Stimulated activated memory B cell treated with anti-CD40 and anti-IgM and Interleukin-4, amounts not matched to agents 10 μg/mL and 1 μg/mL and 100 μg/mL, for 72 hours (primary cell): ENCODE measurements around the gene SETD9.

Experiments
- ATAC-seq: fragments of 150-1000 bp; cut with Tn5 transposase; 2 replicates; pipeline ENCODE4 v1.10.0; 2021
- H3K27ac Mint-ChIP-seq: one replicate; pipeline ENCODE4 v1.8.0; 2022; ENCODE audit warnings: mild to moderate bottlenecking, mixed read lengths
- H3K27me3 Mint-ChIP-seq: one replicate; pipeline ENCODE4 v1.8.0; 2022; ENCODE audit warnings: mixed read lengths
- H3K36me3 Mint-ChIP-seq: one replicate; pipeline ENCODE4 v1.8.0; 2022; ENCODE audit warnings: mixed read lengths
- H3K4me1 Mint-ChIP-seq: one replicate; pipeline ENCODE4 v1.8.0; 2022; ENCODE audit warnings: mixed read lengths
- H3K4me3 Mint-ChIP-seq: one replicate; pipeline ENCODE4 v1.8.0; 2022; ENCODE audit warnings: mild to moderate bottlenecking, moderate library complexity, mixed read lengths
- H3K9me3 Mint-ChIP-seq: one replicate; pipeline ENCODE4 v1.8.0; 2022; ENCODE audit warnings: mixed read lengths

SETD9 gene

GRCh38 chr5:56913766-56914165 lies 4.4 kb downstream of the SETD9 start:
- H3K27ac Mint-ChIP-seq: no peak overlapping the region
- H3K27me3 Mint-ChIP-seq: no peaks in the 10 kb centered on the region
- H3K4me3 Mint-ChIP-seq: no peak overlapping the region
- ATAC-seq: no peak
- H3K36me3 Mint-ChIP-seq: peaks cover 7% of the 10 kb centered on the region
- peaks cover 17% of the 10 kb centered on the region for H3K4me1 Mint-ChIP-seq
- H3K9me3 Mint-ChIP-seq: no peaks in the 10 kb centered on the region

- H3K36me3 Mint-ChIP-seq: peaks cover 7% of the 10 kb centered on the region
- H3K4me3 Mint-ChIP-seq: no peak overlapping the region
- H3K9me3 Mint-ChIP-seq: no peaks in the 10 kb centered on the region
- H3K4me1 Mint-ChIP-seq: peaks cover 13% of the 10 kb centered on the region
- no peak for ATAC-seq
- H3K27ac Mint-ChIP-seq: no peak overlapping the region
- H3K27me3 Mint-ChIP-seq: no peaks in the 10 kb centered on the region
Measured at GRCh38 chr5:56914678-56915077, 5.3 kb downstream of the SETD9 start.

- no peaks in the 10 kb centered on the region for H3K9me3 Mint-ChIP-seq
- H3K27me3 Mint-ChIP-seq: no peaks in the 10 kb centered on the region
- ATAC-seq: no peak
- no peak overlapping the region for H3K27ac Mint-ChIP-seq
- H3K4me1 Mint-ChIP-seq: no peaks in the 10 kb centered on the region
- no peak overlapping the region for H3K4me3 Mint-ChIP-seq
- H3K36me3 Mint-ChIP-seq: peaks cover 11% of the 10 kb centered on the region
Measured at GRCh38 chr5:56917534-56917933, 8.1 kb downstream of the SETD9 start.

GRCh38 chr5:56918054-56918453 lies 8.7 kb downstream of the SETD9 start:
- H3K27me3 Mint-ChIP-seq: no peaks in the 10 kb centered on the region
- H3K27ac Mint-ChIP-seq: no peak overlapping the region
- H3K36me3 Mint-ChIP-seq: peaks cover 16% of the 10 kb centered on the region
- no peaks in the 10 kb centered on the region for H3K4me1 Mint-ChIP-seq
- H3K4me3 Mint-ChIP-seq: no peak overlapping the region
- no peak for ATAC-seq
- H3K9me3 Mint-ChIP-seq: no peaks in the 10 kb centered on the region

DNA sequence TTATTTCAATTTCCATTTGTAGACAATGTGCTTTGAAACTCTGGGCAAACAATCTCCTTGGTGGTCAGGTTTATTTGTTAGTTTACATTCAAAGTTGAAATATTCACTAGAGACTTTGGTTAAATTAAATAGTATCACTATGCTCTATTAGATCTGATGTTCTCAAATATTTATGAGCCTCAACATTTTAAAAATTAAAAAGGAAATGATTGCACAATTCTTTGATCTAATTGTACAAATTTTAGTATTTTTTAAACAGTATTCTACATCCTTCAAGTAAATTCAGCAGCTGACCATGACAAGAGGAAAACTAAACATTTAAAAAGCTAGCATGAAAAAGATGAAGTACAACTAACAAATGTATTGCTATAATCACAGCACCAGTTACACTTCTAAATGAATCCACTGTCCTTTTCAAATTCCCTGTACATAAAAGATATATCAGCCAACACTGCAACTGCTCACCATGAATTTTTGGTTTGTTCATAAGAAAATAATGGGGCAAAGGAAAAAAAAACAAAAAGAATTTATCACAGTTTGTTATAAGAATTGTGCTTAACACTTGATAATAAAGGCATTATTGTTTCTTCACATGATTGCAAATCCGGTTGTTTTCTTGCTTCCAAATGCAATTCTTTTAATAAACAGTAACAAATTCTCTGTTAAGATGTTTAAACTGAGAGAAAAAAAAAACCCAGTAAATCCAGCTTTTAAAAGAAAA lies 10.7 kb downstream of the SETD9 start:
- no peak overlapping the region for H3K27ac Mint-ChIP-seq
- H3K36me3 Mint-ChIP-seq: peaks cover 25% of the 10 kb centered on the region
- H3K9me3 Mint-ChIP-seq: no peaks in the 10 kb centered on the region
- no peaks in the 10 kb centered on the region for H3K27me3 Mint-ChIP-seq
- no peaks in the 10 kb centered on the region for H3K4me1 Mint-ChIP-seq
- no peak overlapping the region for H3K4me3 Mint-ChIP-seq
- ATAC-seq: no peak

- H3K36me3 Mint-ChIP-seq: peaks cover 44% of the 10 kb centered on the region
- no peak for ATAC-seq
- no peaks in the 10 kb centered on the region for H3K27me3 Mint-ChIP-seq
- H3K9me3 Mint-ChIP-seq: no peaks in the 10 kb centered on the region
- H3K4me3 Mint-ChIP-seq: no peak overlapping the region
- no peak overlapping the region for H3K27ac Mint-ChIP-seq
- no peaks in the 10 kb centered on the region for H3K4me1 Mint-ChIP-seq
Measured at GRCh38 chr5:56922922-56923321, 13.5 kb downstream of the SETD9 start.

DNA sequence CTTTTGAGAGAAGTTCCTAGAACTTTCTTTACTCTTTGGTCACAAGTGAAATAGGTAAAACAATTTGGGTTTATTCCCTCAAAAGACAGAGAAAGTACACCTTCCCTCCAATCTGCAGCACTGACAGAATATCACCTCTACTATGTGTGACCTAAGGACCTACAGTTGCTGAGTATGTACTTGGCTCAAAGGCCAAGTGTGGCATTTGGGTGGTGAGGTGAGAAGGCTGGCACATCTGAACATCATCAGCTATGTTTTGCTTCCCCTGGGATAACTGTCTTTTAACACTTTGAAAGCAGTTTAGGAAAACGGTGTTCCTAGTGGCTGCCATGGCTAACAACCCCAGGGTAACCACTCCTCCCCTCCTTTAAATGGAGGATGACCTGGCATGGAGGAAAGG lies 24.9 kb downstream of the SETD9 start:
- Mint-ChIP-seq H3K36me3 (peaks cover 49% of the 10 kb centered on the region), H3K4me3 (no peak overlapping the region), H3K9me3 (no peaks in the 10 kb centered on the region), H3K27ac (no peak overlapping the region), H3K27me3 (no peaks in the 10 kb centered on the region), H3K4me1 (no peaks in the 10 kb centered on the region)
- ATAC-seq: no peak

GRCh38 chr5:56938858-56939257 lies 29.5 kb downstream of the SETD9 start:
- Mint-ChIP-seq H3K4me1 (peaks cover 16% of the 10 kb centered on the region), H3K27ac (no peak overlapping the region), H3K36me3 (peaks cover 77% of the 10 kb centered on the region), H3K27me3 (no peaks in the 10 kb centered on the region), H3K4me3 (no peak overlapping the region), H3K9me3 (no peaks in the 10 kb centered on the region)
- no peak for ATAC-seq

GRCh38 chr5:56941981-56942380 lies 32.6 kb downstream of the SETD9 start:
- no peak overlapping the region for H3K4me3 Mint-ChIP-seq
- H3K9me3 Mint-ChIP-seq: no peaks in the 10 kb centered on the region
- H3K27ac Mint-ChIP-seq: no peak overlapping the region
- no peak for ATAC-seq
- H3K36me3 Mint-ChIP-seq: peaks cover 57% of the 10 kb centered on the region
- H3K4me1 Mint-ChIP-seq: peaks cover 16% of the 10 kb centered on the region
- H3K27me3 Mint-ChIP-seq: no peaks in the 10 kb centered on the region

DNA sequence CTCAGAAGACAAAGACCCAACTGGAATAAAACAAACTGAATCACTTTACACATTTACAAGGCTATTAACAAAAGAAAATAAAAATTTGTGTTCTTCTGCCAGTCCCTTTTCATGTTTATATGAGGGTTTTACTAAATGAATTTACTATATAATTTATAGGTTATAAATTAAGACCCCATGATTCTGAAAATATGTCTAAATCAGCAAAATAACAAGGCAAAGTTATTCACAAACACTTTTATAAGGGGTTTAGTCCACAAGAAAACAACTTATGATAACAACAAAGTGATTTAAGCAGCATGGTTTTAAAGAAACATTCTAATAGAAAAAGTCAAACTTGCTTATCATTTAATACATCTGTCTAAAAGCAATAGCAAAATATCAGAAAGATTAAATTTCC lies 37.7 kb downstream of the SETD9 start:
- no peak overlapping the region for H3K4me3 Mint-ChIP-seq
- no peak for ATAC-seq
- H3K27me3 Mint-ChIP-seq: no peaks in the 10 kb centered on the region
- H3K27ac Mint-ChIP-seq: no peak overlapping the region
- H3K36me3 Mint-ChIP-seq: peaks cover 20% of the 10 kb centered on the region
- H3K9me3 Mint-ChIP-seq: no peaks in the 10 kb centered on the region
- peaks cover 30% of the 10 kb centered on the region for H3K4me1 Mint-ChIP-seq

GRCh38 chr5:56950626-56951125 lies 41.3 kb downstream of the SETD9 start:
- no peaks in the 10 kb centered on the region for H3K27me3 Mint-ChIP-seq
- peaks cover 31% of the 10 kb centered on the region for H3K4me1 Mint-ChIP-seq
- ATAC-seq: peak; percentile 64
- no peaks in the 10 kb centered on the region for H3K36me3 Mint-ChIP-seq
- H3K4me3 Mint-ChIP-seq: peak overlapping the region; percentile 90
- H3K27ac Mint-ChIP-seq: peak overlapping the region; percentile 65
- H3K9me3 Mint-ChIP-seq: no peaks in the 10 kb centered on the region

DNA sequence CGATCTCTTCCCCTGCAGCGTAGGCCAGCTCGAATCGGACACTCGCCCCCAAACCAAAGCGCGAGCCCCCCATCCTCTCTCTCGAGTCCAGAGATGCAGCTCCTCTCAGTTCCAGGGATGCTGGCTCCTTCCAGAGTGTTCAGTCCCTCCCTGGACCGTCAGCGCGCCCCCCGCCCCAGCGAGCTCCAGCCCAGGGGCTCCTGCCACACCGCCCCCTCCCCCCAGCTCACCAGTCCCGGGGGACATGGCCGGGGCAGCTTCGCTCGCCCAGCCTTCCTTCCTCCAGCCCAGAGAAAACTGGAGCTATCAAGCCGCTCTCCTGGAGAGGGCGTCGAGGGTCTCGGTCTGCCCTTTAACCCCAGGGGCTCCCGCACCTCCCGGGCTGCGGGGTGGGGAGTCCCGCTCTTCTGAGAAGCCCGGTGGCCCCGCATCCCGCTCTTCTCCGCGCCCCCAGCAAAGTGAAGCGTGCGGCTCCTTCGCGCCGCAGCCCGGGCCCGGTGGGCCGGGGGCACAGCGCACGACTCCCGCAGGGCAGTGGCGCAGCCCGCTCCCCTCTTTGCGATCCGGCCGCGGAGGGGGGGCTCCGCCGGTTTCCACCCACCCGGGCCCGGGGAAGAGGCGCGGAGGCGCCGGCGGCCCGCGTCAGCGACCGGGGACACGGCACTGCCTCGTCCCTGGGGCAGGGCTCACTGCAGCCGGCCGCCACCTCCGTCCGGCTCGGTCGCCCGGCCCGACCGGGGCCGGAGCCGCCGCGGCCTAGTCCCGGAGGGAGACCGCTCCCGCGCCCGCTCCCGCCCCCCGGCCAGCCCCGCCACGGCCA lies 41.9 kb downstream of the SETD9 start:
- H3K9me3 Mint-ChIP-seq: no peaks in the 10 kb centered on the region
- peak overlapping the region; percentile 90 for H3K4me3 Mint-ChIP-seq
- peak overlapping the region; percentile 65 for H3K27ac Mint-ChIP-seq
- no peaks in the 10 kb centered on the region for H3K36me3 Mint-ChIP-seq
- peaks cover 31% of the 10 kb centered on the region for H3K4me1 Mint-ChIP-seq
- peak; percentile 75 for ATAC-seq
- no peaks in the 10 kb centered on the region for H3K27me3 Mint-ChIP-seq

GRCh38 chr5:56951946-56952691 lies 42.7 kb downstream of the SETD9 start, which contains the start of gene MIER3:
TSS of gene MIER3 (minus strand) at chr5:56952123. CDS start at chr5:56952102, 21 bp downstream.
- peaks cover 31% of the 10 kb centered on the region for H3K4me1 Mint-ChIP-seq
- no peaks in the 10 kb centered on the region for H3K27me3 Mint-ChIP-seq
- peak; percentile 97 for ATAC-seq
- H3K36me3 Mint-ChIP-seq: no peaks in the 10 kb centered on the region
- H3K9me3 Mint-ChIP-seq: no peaks in the 10 kb centered on the region
- peak within 1 kb of the TSS; percentile 90 for H3K4me3 Mint-ChIP-seq
- H3K27ac Mint-ChIP-seq: peak within 1 kb of the TSS; percentile 65

DNA sequence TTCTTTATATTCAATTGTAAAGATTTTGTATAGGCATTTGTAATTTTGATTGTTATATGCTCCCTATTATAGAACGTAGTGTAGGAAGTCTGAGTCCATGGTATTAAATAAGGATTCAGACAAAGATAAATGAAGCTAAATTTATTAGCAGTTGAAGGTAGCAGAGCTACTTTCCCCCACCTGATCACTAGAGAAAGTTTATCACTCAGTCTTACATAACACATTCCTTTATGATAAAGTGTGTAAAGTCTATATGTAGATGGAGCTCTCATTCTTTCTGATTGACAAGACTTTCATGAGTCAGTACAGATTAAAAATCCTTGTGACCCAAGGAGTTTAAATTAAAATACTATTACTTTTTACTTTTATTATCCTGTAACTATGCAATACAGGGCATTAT lies 44.9 kb downstream of the SETD9 start:
- no peak for ATAC-seq
- no peaks in the 10 kb centered on the region for H3K36me3 Mint-ChIP-seq
- no peak overlapping the region for H3K4me3 Mint-ChIP-seq
- H3K27ac Mint-ChIP-seq: no peak overlapping the region
- no peaks in the 10 kb centered on the region for H3K27me3 Mint-ChIP-seq
- no peaks in the 10 kb centered on the region for H3K9me3 Mint-ChIP-seq
- H3K4me1 Mint-ChIP-seq: peaks cover 27% of the 10 kb centered on the region

DNA sequence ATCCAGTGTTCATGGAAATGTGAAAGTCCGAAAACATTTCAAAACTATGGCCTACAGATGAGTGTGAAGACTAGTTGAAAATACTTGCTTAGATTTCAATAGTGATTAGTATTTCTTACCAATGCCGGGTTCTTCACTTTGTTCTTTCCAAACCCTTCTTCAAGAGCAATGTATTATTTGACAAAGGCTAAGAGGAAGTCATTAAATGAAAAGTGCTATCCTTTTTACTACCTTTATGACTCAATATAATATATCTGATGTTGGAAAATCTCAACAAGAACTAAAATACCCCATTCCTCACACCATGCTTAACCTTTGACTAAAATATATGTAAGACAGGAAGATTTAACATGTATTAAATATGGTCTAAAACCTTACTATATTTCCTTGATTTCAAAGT lies 49.2 kb downstream of the SETD9 start:
- Mint-ChIP-seq H3K4me1 (no peaks in the 10 kb centered on the region), H3K27ac (no peak overlapping the region), H3K4me3 (no peak overlapping the region), H3K27me3 (peaks cover 43% of the 10 kb centered on the region), H3K9me3 (no peaks in the 10 kb centered on the region), H3K36me3 (no peaks in the 10 kb centered on the region)
- no peak for ATAC-seq
